DMS53 (cell line): Measurements from ENCODE around the gene ACTN1.

Experiments used
- DNase-seq: peaks from one replicate; lab custom pipeline; 2025; lab: John Stamatoyannopoulos, UW

Gene ACTN1

GRCh38 chr14:68888883-68889282 is 90.2 kb downstream of the ACTN1 start:
- no peak for DNase-seq

GRCh38 chr14:68888025-68888850 is 90.9 kb downstream of the ACTN1 start:
- no peak for DNase-seq

GRCh38 chr14:68886109-68886434 is 93.0 kb downstream of the ACTN1 start:
- DNase-seq = no peak

GRCh38 chr14:68885226-68886108 is 93.6 kb downstream of the ACTN1 start:
- no peak for DNase-seq

GRCh38 chr14:68884031-68885030 is 94.8 kb downstream of the ACTN1 start:
- DNase-seq = peak; percentile 80

- no peak for DNase-seq
These were observed 96.9 kb downstream of the ACTN1 start for GRCh38 chr14:68882235-68882634.

- DNase-seq = peak; percentile 8
These were observed 97.7 kb downstream of the ACTN1 start for GRCh38 chr14:68881396-68881795.

GRCh38 chr14:68880581-68881105 is 98.5 kb downstream of the ACTN1 start:
- DNase-seq = no peak

GRCh38 chr14:68879841-68880575 is 99.1 kb downstream of the ACTN1 start:
- DNase-seq = no peak

- no peak for DNase-seq
These were observed 99.8 kb downstream of the ACTN1 start for GRCh38 chr14:68879321-68879781.

- DNase-seq = no peak
These were observed 100.2 kb downstream of the ACTN1 start for GRCh38 chr14:68878908-68879307.

- DNase-seq = no peak
These were observed 101.0 kb downstream of the ACTN1 start for GRCh38 chr14:68877993-68878575.

GRCh38 chr14:68876976-68877375 is 102.1 kb downstream of the ACTN1 start:
- DNase-seq = no peak

- no peak for DNase-seq
These were observed 104.4 kb downstream of the ACTN1 start for GRCh38 chr14:68874746-68875155.

GRCh38 chr14:68873376-68873775 is 105.7 kb downstream of the ACTN1 start:
- DNase-seq = no peak

GRCh38 chr14:68871392-68871791 is 107.7 kb downstream of the ACTN1 start:
- DNase-seq = no peak

- no peak for DNase-seq
These were observed 112.0 kb downstream of the ACTN1 start for GRCh38 chr14:68866991-68867533.

- DNase-seq = peak; percentile 9
These were observed 113.6 kb downstream of the ACTN1 start for GRCh38 chr14:68865542-68865941.

- DNase-seq = no peak
These were observed 114.7 kb downstream of the ACTN1 start for GRCh38 chr14:68864361-68864750.
